ENCODE results near the gene KCTD11. TPM values are rescaled to one million over a fixed set of nuclear protein-coding genes. Genes with fewer than 3 reads are reported as not detected.
"Not testable (repeated sequence)": the region's sequence is repeated elsewhere in the genome, so short reads cannot be mapped to it uniquely, and the experiment has no call there.

KCTD11 gene
- total RNA-seq, 1 donor = 8.6 TPM

DNA sequence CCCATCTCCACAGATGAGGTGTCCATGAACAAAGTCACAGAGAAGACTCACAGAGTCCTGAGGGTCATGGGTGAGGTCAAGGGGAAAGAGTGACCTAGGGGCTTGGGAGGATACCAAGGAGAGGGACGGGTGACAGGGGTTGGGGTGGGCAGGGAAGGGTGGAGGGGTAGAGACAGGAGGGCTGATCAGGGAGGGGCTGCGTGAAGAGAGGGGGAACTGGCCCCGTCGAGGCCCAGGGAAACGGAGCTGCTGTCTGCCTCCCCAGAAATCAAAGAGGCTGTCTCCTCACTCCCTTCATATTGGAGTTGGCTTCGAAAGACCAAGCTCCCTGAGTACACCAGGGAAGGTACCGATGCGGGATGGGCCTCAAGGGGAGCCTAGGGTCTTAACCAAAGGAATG, 3.6 kb downstream of the KCTD11 start:
- TF ChIP-seq, protein P1, sequence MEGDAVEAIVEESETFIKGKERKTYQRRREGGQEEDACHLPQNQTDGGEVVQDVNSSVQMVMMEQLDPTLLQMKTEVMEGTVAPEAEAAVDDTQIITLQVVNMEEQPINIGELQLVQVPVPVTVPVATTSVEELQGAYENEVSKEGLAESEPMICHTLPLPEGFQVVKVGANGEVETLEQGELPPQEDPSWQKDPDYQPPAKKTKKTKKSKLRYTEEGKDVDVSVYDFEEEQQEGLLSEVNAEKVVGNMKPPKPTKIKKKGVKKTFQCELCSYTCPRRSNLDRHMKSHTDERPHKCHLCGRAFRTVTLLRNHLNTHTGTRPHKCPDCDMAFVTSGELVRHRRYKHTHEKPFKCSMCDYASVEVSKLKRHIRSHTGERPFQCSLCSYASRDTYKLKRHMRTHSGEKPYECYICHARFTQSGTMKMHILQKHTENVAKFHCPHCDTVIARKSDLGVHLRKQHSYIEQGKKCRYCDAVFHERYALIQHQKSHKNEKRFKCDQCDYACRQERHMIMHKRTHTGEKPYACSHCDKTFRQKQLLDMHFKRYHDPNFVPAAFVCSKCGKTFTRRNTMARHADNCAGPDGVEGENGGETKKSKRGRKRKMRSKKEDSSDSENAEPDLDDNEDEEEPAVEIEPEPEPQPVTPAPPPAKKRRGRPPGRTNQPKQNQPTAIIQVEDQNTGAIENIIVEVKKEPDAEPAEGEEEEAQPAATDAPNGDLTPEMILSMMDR (IDR thresholded peaks at IDR 0.05; ENCODE audit: insufficient read depth, low read depth, low read length) = no peak
- no peak for DNase-seq (ENCODE audit: low read depth)
- no peak overlapping the region for H3K4me3 ChIP-seq (ENCODE audit: low read depth, low read length)

DNA sequence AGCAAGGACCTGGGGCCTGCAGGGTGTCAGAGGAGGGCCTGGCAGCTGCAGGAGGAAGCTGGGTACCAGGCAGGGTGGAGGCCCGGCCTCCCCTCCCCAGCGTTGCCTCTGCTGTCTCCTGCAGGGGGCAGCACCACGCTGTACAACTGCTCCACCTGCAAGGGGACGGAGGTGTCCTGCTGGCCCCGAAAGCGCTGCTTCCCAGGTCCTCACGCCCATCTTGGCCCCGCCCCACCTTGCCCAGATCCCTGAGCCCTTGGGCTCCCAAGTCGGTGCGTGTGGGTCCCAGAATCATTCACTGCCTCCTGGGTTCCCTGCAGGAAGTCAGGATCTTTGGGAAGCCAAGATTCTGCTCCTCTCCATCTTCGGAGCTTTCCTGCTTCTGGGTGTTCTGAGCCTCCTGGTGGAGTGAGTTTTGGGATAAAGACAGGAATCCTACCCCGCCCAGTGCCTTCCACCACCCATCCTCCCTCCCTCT, 4.1 kb downstream of the KCTD11 start:
- peak; percentile 70 for DNase-seq (ENCODE audit: low read depth)

DNA sequence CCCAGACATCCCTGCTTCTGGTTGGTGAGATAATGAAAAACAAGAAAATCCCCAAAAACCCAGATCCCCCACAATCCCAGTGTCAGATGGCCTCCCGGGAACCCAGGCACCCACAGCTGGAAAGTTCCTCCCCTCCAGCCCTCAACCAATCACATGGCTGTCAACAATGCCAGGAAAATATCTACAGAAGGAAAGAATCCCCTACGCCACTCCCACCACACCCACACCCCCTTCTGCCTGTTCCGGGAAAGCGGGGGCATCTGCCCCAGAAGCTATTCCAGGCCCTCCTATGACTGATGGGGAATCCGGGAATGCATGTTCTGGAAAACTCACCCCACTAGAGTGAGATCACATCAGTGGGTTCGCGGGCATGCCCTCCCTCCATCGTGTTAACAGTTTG, 4.8 kb downstream of the KCTD11 start:
- no peak for DNase-seq (ENCODE audit: low read depth)
- TF ChIP-seq, protein P1 (IDR thresholded peaks at IDR 0.05; ENCODE audit: insufficient read depth, low read depth, low read length) = no peak
- no peak overlapping the region for H3K4me3 ChIP-seq (ENCODE audit: low read depth, low read length)

More for the DNA sequence above, 4.1 kb downstream of the KCTD11 start:
- H3K4me3 ChIP-seq (ENCODE audit: low read depth, low read length) = no peak overlapping the region
- TF ChIP-seq, protein P1 (IDR thresholded peaks at IDR 0.05; ENCODE audit: insufficient read depth, low read depth, low read length) = peak; percentile 80

DNA sequence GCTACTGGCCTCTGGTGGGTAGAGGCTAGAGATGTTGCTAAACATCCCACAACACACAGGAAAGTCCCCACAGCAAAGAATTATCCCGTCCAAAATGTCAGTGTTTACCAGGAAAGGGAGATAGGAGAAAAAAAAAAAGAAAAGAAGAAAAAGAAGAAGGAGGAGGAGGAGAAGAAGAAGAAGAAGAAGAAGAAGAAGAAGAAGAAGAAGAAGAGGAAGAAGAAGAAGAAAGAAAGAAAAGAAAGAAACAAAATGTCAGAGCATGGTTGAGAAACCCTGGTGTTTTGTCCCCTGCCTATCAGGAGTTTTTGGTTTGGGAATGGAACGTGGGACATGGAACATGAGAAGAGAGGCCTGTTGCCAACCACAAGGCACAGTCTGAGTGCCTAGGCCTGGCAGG, 5.4 kb downstream of the KCTD11 start:
- DNase-seq (ENCODE audit: low read depth) = no peak
- TF ChIP-seq, protein P1 (IDR thresholded peaks at IDR 0.05; ENCODE audit: insufficient read depth, low read depth, low read length) = no peak
- H3K4me3 ChIP-seq (ENCODE audit: low read depth, low read length) = no peak overlapping the region

DNA sequence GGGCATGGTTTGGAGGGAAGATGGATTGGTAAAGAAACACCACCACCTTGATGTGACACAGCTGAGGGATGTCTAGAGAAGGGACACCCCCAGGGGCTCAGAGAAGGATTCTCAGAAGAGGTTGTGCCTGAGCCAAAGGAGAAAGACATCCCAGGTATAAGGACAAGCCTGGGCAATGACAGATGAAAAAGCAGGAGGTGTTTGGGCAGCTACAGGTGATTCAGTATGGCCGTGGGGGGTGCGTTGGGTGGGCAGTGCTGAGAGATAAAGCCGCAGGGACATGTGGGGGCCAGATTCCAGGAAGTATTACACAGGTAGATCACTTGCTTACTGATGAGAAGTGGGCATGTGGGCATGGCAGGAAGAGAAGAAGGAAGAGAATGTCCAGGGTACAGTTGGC, 9.9 kb downstream of the KCTD11 start:
- no peak for DNase-seq (ENCODE audit: low read depth)
- TF ChIP-seq, protein P1 (IDR thresholded peaks at IDR 0.05; ENCODE audit: insufficient read depth, low read depth, low read length) = no peak
- H3K4me3 ChIP-seq (ENCODE audit: low read depth, low read length) = no peak overlapping the region

DNA sequence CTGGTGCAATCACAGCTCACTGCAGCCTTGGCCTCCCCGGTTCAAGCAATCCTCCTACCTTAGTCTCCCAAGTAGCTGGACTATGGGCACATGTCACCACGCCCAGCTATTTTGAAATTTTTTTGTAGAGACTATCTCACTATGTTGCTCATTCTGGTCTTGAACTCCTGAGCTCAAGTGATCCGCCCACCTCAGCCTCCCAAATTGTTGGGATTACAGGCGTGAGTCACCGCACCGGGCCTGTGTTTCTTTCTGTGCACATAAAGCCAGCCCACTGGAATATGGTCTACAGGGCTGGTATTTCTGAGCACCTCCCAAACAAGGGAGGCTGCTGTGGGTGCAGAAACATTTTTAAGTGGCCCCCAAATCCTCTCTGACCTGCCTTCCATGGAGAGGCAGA, 11.3 kb downstream of the KCTD11 start:
- TF ChIP-seq, protein P1 (IDR thresholded peaks at IDR 0.05; ENCODE audit: insufficient read depth, low read depth, low read length) = no peak
- H3K4me3 ChIP-seq (ENCODE audit: low read depth, low read length) = no peak overlapping the region
- DNase-seq (ENCODE audit: low read depth) = peak; percentile 19

DNA sequence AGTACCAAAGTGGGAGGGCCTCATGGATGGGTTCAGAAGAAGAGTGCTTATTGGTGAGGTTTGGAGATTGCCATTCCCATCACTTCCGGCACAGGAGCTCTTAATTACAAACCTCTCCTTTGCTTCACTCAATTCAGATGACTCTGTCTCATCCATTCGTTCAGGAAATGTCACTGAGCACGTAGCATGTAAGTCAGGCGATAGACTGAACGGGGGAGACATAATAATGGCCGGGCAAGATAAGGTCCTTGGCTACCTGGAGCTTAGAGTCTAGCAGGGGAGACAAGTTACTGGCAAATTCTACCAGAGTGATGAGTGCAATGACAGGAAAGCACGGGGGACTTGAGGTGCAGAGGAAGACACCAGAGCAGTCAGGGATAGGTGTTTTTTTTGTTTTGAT, 14.0 kb downstream of the KCTD11 start:
- not testable (repeated sequence) for DNase-seq (ENCODE audit: low read depth); H3K4me3 ChIP-seq (ENCODE audit: low read depth, low read length)
